GM13976 (cell line): ENCODE results near the gene HOXA6.

Experiments
- DNase-seq: peaks from one replicate; pipeline ENCODE4 v3.0.0; 2012; ENCODE audit warnings: low spot score
- CTCF ChIP-seq: IDR thresholded peaks from 2 replicates; pipeline ENCODE4 v1.5.1; 2012; ENCODE audit warnings: borderline replicate concordance, mild to moderate bottlenecking; ENCODE audit not compliant: insufficient read depth; ENCODE audit errors: extremely low read depth, missing control alignments, control extremely low read depth
- in situ Hi-C: fragments of 300-500 bp; cut with MboI; formaldehyde crosslinking; loops from one replicate; pipeline ENCODE4 v1.12.0; 2022; ENCODE audit warnings: low sequenced_read_pairs, mixed read lengths, inconsistent platforms; ENCODE audit not compliant: unreplicated experiment

The HOXA6 gene

GRCh38 chr7:27192546-27193334 lies 45.2 kb upstream of the HOXA6 start:
- no peak for TF ChIP-seq CTCF
- peak; percentile 27 for DNase-seq

GRCh38 chr7:27191833-27192545 lies 44.4 kb upstream of the HOXA6 start:
- in situ Hi-C loops: loop anchor here (10.0 kb wide), 2 partner anchors 53 to 733 kb away; partner anchors contain the start of gene EVX1
- DNase-seq: no peak
- no peak for TF ChIP-seq CTCF

More at GRCh38 chr7:27192546-27193334, 45.2 kb upstream of the HOXA6 start:
- in situ Hi-C loops: loop anchor here (10.0 kb wide), 2 partner anchors 52 to 732 kb away; partner anchors contain the start of gene EVX1

DNA sequence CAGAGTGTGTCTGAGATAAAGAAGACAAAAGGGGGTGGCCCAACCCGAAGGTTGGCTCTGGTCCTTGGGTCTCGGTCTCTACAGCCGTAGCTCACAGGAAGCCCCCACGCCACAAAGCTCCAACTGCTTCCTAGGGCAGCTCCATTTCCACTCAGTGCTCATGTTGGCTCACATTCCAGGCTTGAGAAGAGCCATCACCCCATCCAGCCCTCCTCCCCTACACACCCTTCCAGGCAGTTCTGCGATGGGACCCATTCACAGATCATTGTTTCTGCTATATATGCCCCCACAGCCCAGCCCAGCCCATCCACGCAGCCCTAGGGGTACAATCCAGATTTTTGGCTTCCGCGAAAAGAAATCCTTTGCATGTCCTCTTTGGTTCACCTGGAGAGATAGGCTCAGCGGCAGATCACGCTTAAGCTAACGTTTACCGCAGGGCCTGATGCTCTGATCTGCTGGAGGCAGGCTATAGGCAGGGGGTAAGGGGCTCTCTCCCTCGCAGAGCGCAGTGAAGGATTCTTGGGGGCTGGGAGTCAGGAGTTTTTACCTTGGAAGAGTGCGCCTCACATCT lies 43.7 kb upstream of the HOXA6 start:
- TF ChIP-seq CTCF: no peak

DNA sequence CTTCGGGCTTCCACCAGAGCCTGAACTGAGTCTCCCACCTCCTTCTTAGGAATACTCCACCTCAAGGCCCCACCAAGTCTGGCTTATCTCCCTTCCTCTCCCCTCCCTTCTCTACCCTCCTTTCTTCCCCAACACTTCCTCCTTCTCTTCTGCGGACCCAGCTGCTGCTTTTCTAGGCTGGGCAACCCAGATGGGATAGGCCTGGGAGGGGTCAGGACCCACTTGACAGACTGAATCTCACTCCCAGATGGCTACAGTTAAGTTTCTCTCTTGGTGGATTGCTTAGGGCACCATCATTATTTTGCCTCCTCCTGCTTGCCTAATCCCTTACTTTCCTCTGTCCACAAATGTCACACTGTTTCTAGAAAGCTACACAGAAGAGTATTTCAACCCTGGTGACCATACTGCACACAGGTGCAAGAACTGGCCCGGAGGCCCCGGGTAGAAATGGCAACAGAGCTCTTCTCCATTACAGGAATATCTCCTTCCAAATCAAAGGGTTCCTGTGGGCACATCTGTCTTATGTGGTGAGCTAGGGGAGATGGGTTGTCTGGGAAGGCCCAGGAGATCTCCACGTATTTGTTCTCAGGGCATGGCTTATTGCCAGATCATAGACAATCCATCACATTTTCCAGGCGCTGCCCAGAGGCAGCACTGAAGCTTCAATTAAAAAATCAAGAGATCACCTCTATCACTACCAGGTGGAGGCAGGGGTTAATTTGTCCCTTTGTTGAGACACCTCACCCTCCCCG lies 42.6 kb upstream of the HOXA6 start:
- DNase-seq: no peak
- in situ Hi-C loops: loop anchor here (10.0 kb wide), 2 partner anchors 55 to 735 kb away; partner anchors contain the start of gene EVX1
- no peak for TF ChIP-seq CTCF

More for the DNA sequence above, 43.7 kb upstream of the HOXA6 start:
- in situ Hi-C loops: loop anchor here (10.0 kb wide), 2 partner anchors 54 to 734 kb away; partner anchors contain the start of gene EVX1
- DNase-seq: no peak

- in situ Hi-C loops: no loop called here
- TF ChIP-seq CTCF: no peak
- DNase-seq: no peak
Observed at GRCh38 chr7:27189295-27189996, 41.9 kb upstream of the HOXA6 start.
